Peyer's patch (tissue), 4 donors: ENCODE data around the gene ODAD4.

Source experiments
- POLR2A ChIP-seq, 2 donors: fragments of 450-650 bp; IDR thresholded peaks; one replicate each; pipeline ENCODE4 v1.5.1; 2017; ENCODE audit warnings: antibody characterized with exemption in 2 of 2, mild to moderate bottlenecking in 2 of 2, moderate library complexity in 2 of 2
- TF ChIP-seq, protein P1 (sequence below), 6 experiments: fragments of 450-650 bp in 4 of 6; fragments of 200-600 bp in 2 of 6; sonication (generic) in 1 of 6; IDR thresholded peaks; one replicate each; pipeline ENCODE4 v1.5.1; 2017 to 2019; ENCODE audit warnings: antibody characterized with exemption in 6 of 6, mild to moderate bottlenecking in 3 of 6, moderate library complexity in 1 of 6

DNA sequence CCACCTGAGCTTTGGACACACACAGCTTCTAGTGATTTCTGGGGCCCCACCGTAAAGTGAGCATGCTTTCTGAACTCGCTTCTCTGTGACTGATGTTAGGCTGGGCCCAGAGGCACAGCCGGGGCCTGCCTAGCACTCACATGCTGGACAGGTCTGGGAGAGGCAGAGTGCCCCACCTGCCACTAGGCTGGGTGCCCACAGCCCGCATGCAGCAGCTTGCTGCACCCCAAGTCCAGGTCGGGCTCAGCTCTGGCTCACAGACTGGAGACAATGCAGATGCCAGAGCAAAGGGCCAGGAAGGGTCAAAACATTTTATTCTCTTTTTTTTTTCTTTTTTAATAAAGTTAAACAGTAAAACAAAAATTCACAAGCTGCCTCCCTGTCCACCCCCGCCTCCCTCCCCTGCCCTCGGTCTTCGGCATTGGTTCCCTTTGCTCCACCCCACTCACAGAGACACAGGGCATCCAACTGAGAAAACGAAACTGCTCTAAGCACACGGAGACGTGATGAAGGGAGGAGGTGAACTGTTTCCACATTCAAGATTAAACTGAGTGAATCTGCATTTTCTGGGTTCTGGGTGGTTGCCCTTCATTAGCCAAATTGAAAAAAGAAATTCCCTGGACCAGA, 45.8 kb downstream of the ODAD4 start:
- TF ChIP-seq, protein P1, sequence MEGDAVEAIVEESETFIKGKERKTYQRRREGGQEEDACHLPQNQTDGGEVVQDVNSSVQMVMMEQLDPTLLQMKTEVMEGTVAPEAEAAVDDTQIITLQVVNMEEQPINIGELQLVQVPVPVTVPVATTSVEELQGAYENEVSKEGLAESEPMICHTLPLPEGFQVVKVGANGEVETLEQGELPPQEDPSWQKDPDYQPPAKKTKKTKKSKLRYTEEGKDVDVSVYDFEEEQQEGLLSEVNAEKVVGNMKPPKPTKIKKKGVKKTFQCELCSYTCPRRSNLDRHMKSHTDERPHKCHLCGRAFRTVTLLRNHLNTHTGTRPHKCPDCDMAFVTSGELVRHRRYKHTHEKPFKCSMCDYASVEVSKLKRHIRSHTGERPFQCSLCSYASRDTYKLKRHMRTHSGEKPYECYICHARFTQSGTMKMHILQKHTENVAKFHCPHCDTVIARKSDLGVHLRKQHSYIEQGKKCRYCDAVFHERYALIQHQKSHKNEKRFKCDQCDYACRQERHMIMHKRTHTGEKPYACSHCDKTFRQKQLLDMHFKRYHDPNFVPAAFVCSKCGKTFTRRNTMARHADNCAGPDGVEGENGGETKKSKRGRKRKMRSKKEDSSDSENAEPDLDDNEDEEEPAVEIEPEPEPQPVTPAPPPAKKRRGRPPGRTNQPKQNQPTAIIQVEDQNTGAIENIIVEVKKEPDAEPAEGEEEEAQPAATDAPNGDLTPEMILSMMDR (IDR thresholded peaks at IDR 0.05) = no peak
- TF ChIP-seq POLR2A (IDR thresholded peaks at IDR 0.05) = no peak
